Measurements from ENCODE around the gene ZNF593. TPM values are rescaled to one million over a fixed set of nuclear protein-coding genes. Genes with fewer than 3 reads are reported as not detected.

Gene ZNF593
- total and polyA plus RNA-seq, 9 of the 15 experiments (the other 6 are each of a cell fraction or from before 2014, with no cell fraction given): 9.8 to 334 (median 48.2) TPM

GRCh38 chr1:26162220-26162709 is 7.4 kb upstream of the ZNF593 start (continued):
- TF ChIP-seq FOXP4 (CRISPR knock-in tag; IDR thresholded peaks at IDR 0.05; ENCODE audit: borderline replicate concordance) (no peak), C11orf30 (IDR thresholded peaks at IDR 0.05; ENCODE audit: low read depth) (no peak), CCAR2 (IDR thresholded peaks at IDR 0.05; ENCODE audit: low read depth, low read length) (no peak), ZNF143 (CRISPR knock-in tag; IDR thresholded peaks at IDR 0.05) (no peak), TFAP4 (CRISPR knock-in tag; IDR thresholded peaks at IDR 0.05; ENCODE audit: borderline replicate concordance) (no peak), ZFX (CRISPR knock-in tag; IDR thresholded peaks at IDR 0.05) (no peak), ZKSCAN3 (CRISPR knock-in tag; IDR thresholded peaks at IDR 0.05) (no peak), NCOR1 (IDR thresholded peaks at IDR 0.05) (no peak), NCOA2 (IDR thresholded peaks at IDR 0.05; ENCODE audit: partially characterized antibody in 2 of 2) (no peak), STAT5B (CRISPR knock-in tag; IDR thresholded peaks at IDR 0.05) (no peak), SMARCA4 (IDR thresholded peaks at IDR 0.05) (0 out of 2 replicates have a peak, but pooled peaks have one; percentile 9), KDM1A (IDR thresholded peaks at IDR 0.05) (peak; percentile 46 to 47; a peak in 2 of 4 replicates), XRCC5 (IDR thresholded peaks at IDR 0.05; ENCODE audit: low read depth, low read length) (no peak), HLTF (IDR thresholded peaks at IDR 0.05) (no peak), ZNF778 (CRISPR knock-in tag; IDR thresholded peaks at IDR 0.05) (no peak), PHF20 (IDR thresholded peaks at IDR 0.05; ENCODE audit: partially characterized antibody) (peak; percentile 29), POLR2AphosphoS2 (IDR thresholded peaks at IDR 0.05; ENCODE audit: low read length) (no peak)
- TF ChIP-seq, protein P1, sequence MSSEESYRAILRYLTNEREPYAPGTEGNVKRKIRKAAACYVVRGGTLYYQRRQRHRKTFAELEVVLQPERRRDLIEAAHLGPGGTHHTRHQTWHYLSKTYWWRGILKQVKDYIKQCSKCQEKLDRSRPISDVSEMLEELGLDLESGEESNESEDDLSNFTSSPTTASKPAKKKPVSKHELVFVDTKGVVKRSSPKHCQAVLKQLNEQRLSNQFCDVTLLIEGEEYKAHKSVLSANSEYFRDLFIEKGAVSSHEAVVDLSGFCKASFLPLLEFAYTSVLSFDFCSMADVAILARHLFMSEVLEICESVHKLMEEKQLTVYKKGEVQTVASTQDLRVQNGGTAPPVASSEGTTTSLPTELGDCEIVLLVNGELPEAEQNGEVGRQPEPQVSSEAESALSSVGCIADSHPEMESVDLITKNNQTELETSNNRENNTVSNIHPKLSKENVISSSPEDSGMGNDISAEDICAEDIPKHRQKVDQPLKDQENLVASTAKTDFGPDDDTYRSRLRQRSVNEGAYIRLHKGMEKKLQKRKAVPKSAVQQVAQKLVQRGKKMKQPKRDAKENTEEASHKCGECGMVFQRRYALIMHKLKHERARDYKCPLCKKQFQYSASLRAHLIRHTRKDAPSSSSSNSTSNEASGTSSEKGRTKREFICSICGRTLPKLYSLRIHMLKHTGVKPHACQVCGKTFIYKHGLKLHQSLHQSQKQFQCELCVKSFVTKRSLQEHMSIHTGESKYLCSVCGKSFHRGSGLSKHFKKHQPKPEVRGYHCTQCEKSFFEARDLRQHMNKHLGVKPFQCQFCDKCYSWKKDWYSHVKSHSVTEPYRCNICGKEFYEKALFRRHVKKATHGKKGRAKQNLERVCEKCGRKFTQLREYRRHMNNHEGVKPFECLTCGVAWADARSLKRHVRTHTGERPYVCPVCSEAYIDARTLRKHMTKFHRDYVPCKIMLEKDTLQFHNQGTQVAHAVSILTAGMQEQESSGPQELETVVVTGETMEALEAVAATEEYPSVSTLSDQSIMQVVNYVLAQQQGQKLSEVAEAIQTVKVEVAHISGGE (CRISPR knock-in tag; IDR thresholded peaks at IDR 0.05): no peak
- TF ChIP-seq, protein P2, sequence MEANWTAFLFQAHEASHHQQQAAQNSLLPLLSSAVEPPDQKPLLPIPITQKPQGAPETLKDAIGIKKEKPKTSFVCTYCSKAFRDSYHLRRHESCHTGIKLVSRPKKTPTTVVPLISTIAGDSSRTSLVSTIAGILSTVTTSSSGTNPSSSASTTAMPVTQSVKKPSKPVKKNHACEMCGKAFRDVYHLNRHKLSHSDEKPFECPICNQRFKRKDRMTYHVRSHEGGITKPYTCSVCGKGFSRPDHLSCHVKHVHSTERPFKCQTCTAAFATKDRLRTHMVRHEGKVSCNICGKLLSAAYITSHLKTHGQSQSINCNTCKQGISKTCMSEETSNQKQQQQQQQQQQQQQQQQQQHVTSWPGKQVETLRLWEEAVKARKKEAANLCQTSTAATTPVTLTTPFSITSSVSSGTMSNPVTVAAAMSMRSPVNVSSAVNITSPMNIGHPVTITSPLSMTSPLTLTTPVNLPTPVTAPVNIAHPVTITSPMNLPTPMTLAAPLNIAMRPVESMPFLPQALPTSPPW (CRISPR knock-in tag; IDR thresholded peaks at IDR 0.05): no peak; the same call in 1 of the 2 replicates
- TF ChIP-seq, protein P3, sequence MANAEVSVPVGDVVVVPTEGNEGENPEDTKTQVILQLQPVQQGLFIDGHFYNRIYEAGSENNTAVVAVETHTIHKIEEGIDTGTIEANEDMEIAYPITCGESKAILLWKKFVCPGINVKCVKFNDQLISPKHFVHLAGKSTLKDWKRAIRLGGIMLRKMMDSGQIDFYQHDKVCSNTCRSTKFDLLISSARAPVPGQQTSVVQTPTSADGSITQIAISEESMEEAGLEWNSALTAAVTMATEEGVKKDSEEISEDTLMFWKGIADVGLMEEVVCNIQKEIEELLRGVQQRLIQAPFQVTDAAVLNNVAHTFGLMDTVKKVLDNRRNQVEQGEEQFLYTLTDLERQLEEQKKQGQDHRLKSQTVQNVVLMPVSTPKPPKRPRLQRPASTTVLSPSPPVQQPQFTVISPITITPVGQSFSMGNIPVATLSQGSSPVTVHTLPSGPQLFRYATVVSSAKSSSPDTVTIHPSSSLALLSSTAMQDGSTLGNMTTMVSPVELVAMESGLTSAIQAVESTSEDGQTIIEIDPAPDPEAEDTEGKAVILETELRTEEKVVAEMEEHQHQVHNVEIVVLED (CRISPR knock-in tag; IDR thresholded peaks at IDR 0.05): no peak
